Activated naive CD8-positive, alpha-beta T cell (primary cell): ENCODE results near the gene RAB5A.
A peak's percentile ranks its signal among the peaks of the same experiment; 100 is the strongest.
"Not testable (repeated sequence)": the region's sequence is repeated elsewhere in the genome, so short reads cannot be mapped to it uniquely, and the experiment has no call there.

Source experiments
- H3K27ac Mint-ChIP-seq: one replicate; pipeline ENCODE4 v1.8.0; 2021; ENCODE audit warnings: mixed read lengths
- H3K27me3 Mint-ChIP-seq: one replicate; pipeline ENCODE4 v1.8.0; 2021; ENCODE audit warnings: mixed read lengths
- H3K36me3 Mint-ChIP-seq: one replicate; pipeline ENCODE4 v1.8.0; 2021; ENCODE audit warnings: mixed read lengths
- H3K4me1 Mint-ChIP-seq: one replicate; pipeline ENCODE4 v1.8.0; 2021; ENCODE audit warnings: low read depth, mixed read lengths
- H3K4me3 Mint-ChIP-seq: one replicate; pipeline ENCODE4 v1.8.0; 2021; ENCODE audit warnings: mild to moderate bottlenecking, mixed read lengths
- H3K9me3 Mint-ChIP-seq: one replicate; pipeline ENCODE4 v1.8.0; 2021; ENCODE audit warnings: low read depth, mixed read lengths

Gene RAB5A

GRCh38 chr3:19970327-19970726 is 23.4 kb downstream of the RAB5A start:
- H3K36me3 Mint-ChIP-seq = peaks cover 13% of the 10 kb centered on the region
- H3K27ac Mint-ChIP-seq = no peak overlapping the region
- no peaks in the 10 kb centered on the region for H3K9me3 Mint-ChIP-seq
- H3K4me1 Mint-ChIP-seq = peaks cover 47% of the 10 kb centered on the region
- no peak overlapping the region for H3K4me3 Mint-ChIP-seq
- no peaks in the 10 kb centered on the region for H3K27me3 Mint-ChIP-seq

- Mint-ChIP-seq H3K27ac (peak overlapping the region; percentile 36), H3K4me1 (peaks cover 31% of the 10 kb centered on the region), H3K27me3 (no peaks in the 10 kb centered on the region), H3K36me3 (peaks cover 10% of the 10 kb centered on the region), H3K4me3 (no peak overlapping the region), H3K9me3 (no peaks in the 10 kb centered on the region)
Measured at GRCh38 chr3:19972054-19972453, 25.2 kb downstream of the RAB5A start.

GRCh38 chr3:19988904-19989303 is 42.0 kb downstream of the RAB5A start:
- H3K27me3 Mint-ChIP-seq, H3K9me3 Mint-ChIP-seq, H3K4me1 Mint-ChIP-seq, H3K27ac Mint-ChIP-seq, H3K4me3 Mint-ChIP-seq: not testable (repeated sequence)
- H3K36me3 Mint-ChIP-seq = peaks cover 10% of the 10 kb centered on the region

- Mint-ChIP-seq H3K9me3 (peaks cover 5% of the 10 kb centered on the region), H3K4me3 (no peak overlapping the region), H3K27ac (no peak overlapping the region), H3K36me3 (peaks cover 7% of the 10 kb centered on the region), H3K4me1 (no peaks in the 10 kb centered on the region), H3K27me3 (no peaks in the 10 kb centered on the region)
Measured at GRCh38 chr3:19994796-19995195, 47.9 kb downstream of the RAB5A start.

GRCh38 chr3:19997502-19997901 is 50.6 kb downstream of the RAB5A start:
- H3K9me3 Mint-ChIP-seq = peaks cover 5% of the 10 kb centered on the region
- H3K4me3 Mint-ChIP-seq = no peak overlapping the region
- no peak overlapping the region for H3K27ac Mint-ChIP-seq
- H3K27me3 Mint-ChIP-seq = no peaks in the 10 kb centered on the region
- H3K36me3 Mint-ChIP-seq = peaks cover 7% of the 10 kb centered on the region
- H3K4me1 Mint-ChIP-seq = no peaks in the 10 kb centered on the region

GRCh38 chr3:20001932-20002331 is 55.0 kb downstream of the RAB5A start:
- no peak overlapping the region for H3K27ac Mint-ChIP-seq
- no peaks in the 10 kb centered on the region for H3K4me1 Mint-ChIP-seq
- H3K27me3 Mint-ChIP-seq = no peaks in the 10 kb centered on the region
- H3K36me3 Mint-ChIP-seq = peaks cover 5% of the 10 kb centered on the region
- peaks cover 5% of the 10 kb centered on the region for H3K9me3 Mint-ChIP-seq
- H3K4me3 Mint-ChIP-seq = no peak overlapping the region

GRCh38 chr3:20007960-20008359 is 61.1 kb downstream of the RAB5A start:
- H3K27ac Mint-ChIP-seq = no peak overlapping the region
- H3K27me3 Mint-ChIP-seq = no peaks in the 10 kb centered on the region
- no peaks in the 10 kb centered on the region for H3K36me3 Mint-ChIP-seq
- no peaks in the 10 kb centered on the region for H3K9me3 Mint-ChIP-seq
- no peaks in the 10 kb centered on the region for H3K4me1 Mint-ChIP-seq
- H3K4me3 Mint-ChIP-seq = no peak overlapping the region

GRCh38 chr3:20008646-20009045 is 61.7 kb downstream of the RAB5A start:
- H3K27me3 Mint-ChIP-seq = no peaks in the 10 kb centered on the region
- H3K36me3 Mint-ChIP-seq = no peaks in the 10 kb centered on the region
- no peak overlapping the region for H3K27ac Mint-ChIP-seq
- no peaks in the 10 kb centered on the region for H3K9me3 Mint-ChIP-seq
- no peak overlapping the region for H3K4me3 Mint-ChIP-seq
- no peaks in the 10 kb centered on the region for H3K4me1 Mint-ChIP-seq

- H3K36me3 Mint-ChIP-seq = no peaks in the 10 kb centered on the region
- H3K27ac Mint-ChIP-seq = no peak within 1 kb of the TSS
- H3K4me1 Mint-ChIP-seq = no peaks in the 10 kb centered on the region
- H3K27me3 Mint-ChIP-seq = peaks cover 2% of the 10 kb centered on the region
- H3K4me3 Mint-ChIP-seq = no peak within 1 kb of the TSS
- no peaks in the 10 kb centered on the region for H3K9me3 Mint-ChIP-seq
Measured at GRCh38 chr3:20012164-20012563, 65.3 kb downstream of the RAB5A start, which contains the start of gene PP2D1. PP2D1 (minus strand) TSS chr3:20012264; CDS start chr3:20012072, 192 bp downstream.

GRCh38 chr3:20013396-20013795 is 66.5 kb downstream of the RAB5A start:
- peaks cover 2% of the 10 kb centered on the region for H3K27me3 Mint-ChIP-seq
- H3K4me1 Mint-ChIP-seq = no peaks in the 10 kb centered on the region
- H3K27ac Mint-ChIP-seq = no peak overlapping the region
- no peak overlapping the region for H3K4me3 Mint-ChIP-seq
- no peaks in the 10 kb centered on the region for H3K9me3 Mint-ChIP-seq
- H3K36me3 Mint-ChIP-seq = no peaks in the 10 kb centered on the region

- Mint-ChIP-seq H3K4me3 (no peak overlapping the region), H3K27ac (no peak overlapping the region), H3K4me1 (no peaks in the 10 kb centered on the region)
Measured at GRCh38 chr3:20015525-20015924, 68.6 kb downstream of the RAB5A start.

GRCh38 chr3:20016076-20016475 is 69.2 kb downstream of the RAB5A start:
- not testable (repeated sequence) for H3K4me3 Mint-ChIP-seq, H3K27ac Mint-ChIP-seq, H3K27me3 Mint-ChIP-seq, H3K9me3 Mint-ChIP-seq, H3K36me3 Mint-ChIP-seq, H3K4me1 Mint-ChIP-seq

More at GRCh38 chr3:20015525-20015924, 68.6 kb downstream of the RAB5A start:
- Mint-ChIP-seq H3K9me3 (no peaks in the 10 kb centered on the region), H3K27me3 (peaks cover 2% of the 10 kb centered on the region), H3K36me3 (no peaks in the 10 kb centered on the region)

GRCh38 chr3:20022954-20023622 is 76.2 kb downstream of the RAB5A start:
- H3K27me3 Mint-ChIP-seq = no peaks in the 10 kb centered on the region
- H3K4me1 Mint-ChIP-seq = peaks cover 4% of the 10 kb centered on the region
- H3K36me3 Mint-ChIP-seq = no peaks in the 10 kb centered on the region
- no peak overlapping the region for H3K27ac Mint-ChIP-seq
- H3K4me3 Mint-ChIP-seq = no peak overlapping the region
- H3K9me3 Mint-ChIP-seq = no peaks in the 10 kb centered on the region

GRCh38 chr3:20023623-20024405 is 76.9 kb downstream of the RAB5A start:
- no peaks in the 10 kb centered on the region for H3K36me3 Mint-ChIP-seq
- no peaks in the 10 kb centered on the region for H3K27me3 Mint-ChIP-seq
- H3K27ac Mint-ChIP-seq = no peak overlapping the region
- H3K4me3 Mint-ChIP-seq = no peak overlapping the region
- H3K9me3 Mint-ChIP-seq = no peaks in the 10 kb centered on the region
- peaks cover 4% of the 10 kb centered on the region for H3K4me1 Mint-ChIP-seq

- no peaks in the 10 kb centered on the region for H3K36me3 Mint-ChIP-seq
- H3K9me3 Mint-ChIP-seq = no peaks in the 10 kb centered on the region
- H3K27ac Mint-ChIP-seq = no peak overlapping the region
- H3K27me3 Mint-ChIP-seq = no peaks in the 10 kb centered on the region
- peaks cover 4% of the 10 kb centered on the region for H3K4me1 Mint-ChIP-seq
- no peak overlapping the region for H3K4me3 Mint-ChIP-seq
Measured at GRCh38 chr3:20027136-20027535, 80.2 kb downstream of the RAB5A start.
